ENCODE measurements around the gene ATOH7. TPM values are rescaled to one million over a fixed set of nuclear protein-coding genes. Genes with fewer than 3 reads are reported as not detected.
A peak's percentile ranks its signal among the peaks of the same experiment; 100 is the strongest.
"Not testable (repeated sequence)": the region's sequence is repeated elsewhere in the genome, so short reads cannot be mapped to it uniquely, and the experiment has no call there.

ATOH7 gene
- total and polyA plus RNA-seq, 4 donors, result 0.39 to 0.99 (median 0.92) TPM; not detected in 1

DNA sequence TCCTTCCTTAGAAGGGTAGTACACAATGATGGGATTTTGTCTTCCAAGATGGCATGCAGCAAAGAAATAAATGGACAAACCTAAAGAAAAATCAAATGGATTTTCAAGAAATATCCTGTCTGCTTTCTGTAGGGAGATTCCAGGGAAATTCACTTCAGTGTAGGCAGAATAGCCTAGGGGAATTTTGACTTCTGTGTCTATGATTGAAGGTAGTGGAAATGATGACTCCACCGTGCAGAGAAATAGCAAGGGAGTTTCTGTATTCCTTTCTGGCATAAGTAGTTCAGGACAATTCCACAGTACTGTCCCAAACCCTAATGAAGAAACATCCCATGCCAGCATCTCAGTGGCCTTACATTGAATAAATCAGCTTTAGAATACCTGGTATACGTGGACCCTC is 9.5 kb downstream of the ATOH7 start:
- WGBS (ENCODE audit: insufficient coverage), result 100% methylated on average over 1 of the region's 2 CpGs
- Histone ChIP-seq H3K9me3 (ENCODE audit: control insufficient read depth, insufficient read depth, low read length) (no peaks in the 10 kb centered on the region), H3K27ac (ENCODE audit: low read depth, low read length) (no peak overlapping the region), H3K36me3 (ENCODE audit: control insufficient read depth, insufficient read depth, low read length) (no peaks in the 10 kb centered on the region), H3K4me3 (ENCODE audit: low read depth, low read length) (no peak overlapping the region), H3K4me1 (ENCODE audit: control insufficient read depth, insufficient read depth, low read length) (no peaks in the 10 kb centered on the region), H3K27me3 (ENCODE audit: control insufficient read depth, insufficient read depth, low read length) (no peaks in the 10 kb centered on the region)
- DNase-seq (ENCODE audit: low read depth in 4 of 6, low spot score in 6 of 6), result no peak

DNA sequence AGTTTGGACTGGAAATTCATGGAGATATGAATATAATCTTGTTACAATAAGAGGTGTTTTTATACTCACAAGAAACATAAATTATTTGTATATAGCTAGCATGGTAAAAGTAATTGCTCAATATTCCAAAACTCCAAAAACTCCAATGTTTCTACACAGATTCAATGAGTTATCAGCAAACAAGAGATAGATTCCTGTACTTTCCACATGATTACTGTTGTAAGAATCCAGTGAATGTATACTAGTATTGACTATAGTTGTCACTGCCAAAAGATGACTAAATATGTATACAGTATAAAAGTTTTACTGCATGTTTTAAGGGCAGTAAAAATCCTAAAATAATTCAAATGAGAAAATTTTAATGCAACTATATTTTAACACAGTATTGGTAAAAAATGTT is 10.7 kb downstream of the ATOH7 start:
- no peaks in the 10 kb centered on the region for H3K27me3 ChIP-seq (ENCODE audit: control insufficient read depth, insufficient read depth, low read length)
- no peaks in the 10 kb centered on the region for H3K36me3 ChIP-seq (ENCODE audit: control insufficient read depth, insufficient read depth, low read length)
- H3K4me1 ChIP-seq (ENCODE audit: control insufficient read depth, insufficient read depth, low read length), result no peaks in the 10 kb centered on the region
- H3K27ac ChIP-seq (ENCODE audit: low read depth, low read length), result no peak overlapping the region
- no peaks in the 10 kb centered on the region for H3K9me3 ChIP-seq (ENCODE audit: control insufficient read depth, insufficient read depth, low read length)
- no peak for DNase-seq (ENCODE audit: low read depth in 4 of 6, low spot score in 6 of 6)
- H3K4me3 ChIP-seq (ENCODE audit: low read depth, low read length), result no peak overlapping the region

DNA sequence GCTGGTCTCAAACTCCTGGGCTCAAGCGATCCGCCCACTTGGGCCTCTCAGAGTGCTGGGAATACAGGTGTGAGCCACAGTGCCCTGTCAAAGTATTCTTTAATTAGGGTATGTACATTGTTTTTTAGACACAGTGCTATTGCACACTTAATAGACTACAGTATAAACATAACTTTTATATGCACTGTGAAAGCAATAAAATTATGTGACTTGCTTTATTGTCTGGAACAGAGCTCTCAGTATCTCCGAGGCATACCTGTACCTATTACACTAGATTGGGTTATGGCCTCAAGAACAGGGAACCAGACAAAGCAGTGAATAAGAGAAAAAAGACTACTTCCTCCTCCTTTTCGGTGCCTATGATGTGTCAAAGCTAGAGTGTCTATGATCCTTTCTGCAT is 13.1 kb downstream of the ATOH7 start:
- Histone ChIP-seq H3K27ac (ENCODE audit: low read depth, low read length) (no peak overlapping the region), H3K36me3 (ENCODE audit: control insufficient read depth, insufficient read depth, low read length) (no peaks in the 10 kb centered on the region), H3K4me1 (ENCODE audit: control insufficient read depth, insufficient read depth, low read length) (no peaks in the 10 kb centered on the region), H3K4me3 (ENCODE audit: low read depth, low read length) (no peak overlapping the region), H3K9me3 (ENCODE audit: control insufficient read depth, insufficient read depth, low read length) (no peaks in the 10 kb centered on the region), H3K27me3 (ENCODE audit: control insufficient read depth, insufficient read depth, low read length) (no peaks in the 10 kb centered on the region)
- WGBS (ENCODE audit: insufficient coverage), result 100% methylated on average over 1 of the region's 4 CpGs
- DNase-seq (ENCODE audit: low read depth in 4 of 6, low spot score in 6 of 6), result no peak

DNA sequence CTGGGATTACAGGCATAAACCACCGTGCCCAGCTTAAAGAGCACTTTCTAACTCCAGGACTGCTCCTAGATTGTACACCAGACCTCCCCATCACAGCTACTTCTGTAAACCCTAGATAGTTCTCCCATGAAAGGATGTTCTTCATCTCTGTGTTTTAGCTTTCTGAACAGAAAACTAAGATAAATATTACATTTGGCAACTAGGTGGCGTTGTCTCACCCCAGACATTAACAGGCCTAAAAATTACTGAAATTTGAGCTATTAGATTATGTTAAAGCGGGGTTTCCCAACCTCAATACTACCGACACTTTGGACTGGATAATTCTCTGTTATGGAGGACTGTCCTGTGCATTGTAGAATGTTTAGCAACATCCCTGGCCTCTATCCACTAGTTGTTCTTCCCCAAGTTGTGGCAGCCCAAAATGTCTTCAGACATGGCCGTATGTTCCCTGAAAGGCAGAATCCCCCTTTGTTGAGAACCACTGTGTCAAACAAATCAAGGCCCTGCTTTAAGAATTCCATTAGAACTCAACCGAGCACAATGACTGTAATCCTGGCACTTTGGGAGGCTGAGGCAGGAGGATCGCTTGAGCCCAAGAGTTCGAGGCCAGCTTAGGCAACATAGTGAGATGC is 19.1 kb downstream of the ATOH7 start:
- 85% methylated on average over 2 of the region's 8 CpGs for WGBS (ENCODE audit: insufficient coverage)
- no peaks in the 10 kb centered on the region for H3K9me3 ChIP-seq (ENCODE audit: control insufficient read depth, insufficient read depth, low read length)
- no peaks in the 10 kb centered on the region for H3K36me3 ChIP-seq (ENCODE audit: control insufficient read depth, insufficient read depth, low read length)
- no peaks in the 10 kb centered on the region for H3K27me3 ChIP-seq (ENCODE audit: control insufficient read depth, insufficient read depth, low read length)
- H3K27ac ChIP-seq (ENCODE audit: low read depth, low read length), result no peak overlapping the region
- peak in 2 of 6 donors; percentile 41 to 61 for DNase-seq (ENCODE audit: low read depth in 4 of 6, low spot score in 6 of 6)
- no peaks in the 10 kb centered on the region for H3K4me1 ChIP-seq (ENCODE audit: control insufficient read depth, insufficient read depth, low read length)
- no peak overlapping the region for H3K4me3 ChIP-seq (ENCODE audit: low read depth, low read length)

DNA sequence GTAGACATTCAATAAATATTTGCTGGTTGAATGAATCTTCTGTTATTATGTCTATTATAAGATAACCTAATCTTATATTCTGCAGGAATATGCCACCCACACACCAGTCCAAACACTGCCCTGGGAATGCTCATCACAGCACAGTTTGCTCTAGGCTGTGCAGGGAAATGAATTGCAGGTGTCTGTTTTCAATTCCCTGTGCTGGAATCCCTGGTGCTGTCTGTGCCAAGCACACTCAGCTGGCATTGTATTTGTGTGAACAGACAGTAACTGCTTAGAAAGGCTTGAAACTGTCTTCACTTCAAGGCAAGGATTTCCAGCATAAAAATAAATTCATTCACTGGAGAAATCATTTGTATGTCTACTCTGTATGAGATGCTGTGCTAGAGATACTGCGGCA is 20.2 kb downstream of the ATOH7 start:
- no peaks in the 10 kb centered on the region for H3K4me1 ChIP-seq (ENCODE audit: control insufficient read depth, insufficient read depth, low read length)
- peak in 2 of 6 donors; percentile 19 to 26 for DNase-seq (ENCODE audit: low read depth in 4 of 6, low spot score in 6 of 6)
- H3K27ac ChIP-seq (ENCODE audit: low read depth, low read length), result no peak overlapping the region
- no peaks in the 10 kb centered on the region for H3K27me3 ChIP-seq (ENCODE audit: control insufficient read depth, insufficient read depth, low read length)
- WGBS (ENCODE audit: insufficient coverage), result no CpG with 5 or more reads among the region's 1 CpG
- H3K9me3 ChIP-seq (ENCODE audit: control insufficient read depth, insufficient read depth, low read length), result no peaks in the 10 kb centered on the region
- no peaks in the 10 kb centered on the region for H3K36me3 ChIP-seq (ENCODE audit: control insufficient read depth, insufficient read depth, low read length)
- H3K4me3 ChIP-seq (ENCODE audit: low read depth, low read length), result no peak overlapping the region

DNA sequence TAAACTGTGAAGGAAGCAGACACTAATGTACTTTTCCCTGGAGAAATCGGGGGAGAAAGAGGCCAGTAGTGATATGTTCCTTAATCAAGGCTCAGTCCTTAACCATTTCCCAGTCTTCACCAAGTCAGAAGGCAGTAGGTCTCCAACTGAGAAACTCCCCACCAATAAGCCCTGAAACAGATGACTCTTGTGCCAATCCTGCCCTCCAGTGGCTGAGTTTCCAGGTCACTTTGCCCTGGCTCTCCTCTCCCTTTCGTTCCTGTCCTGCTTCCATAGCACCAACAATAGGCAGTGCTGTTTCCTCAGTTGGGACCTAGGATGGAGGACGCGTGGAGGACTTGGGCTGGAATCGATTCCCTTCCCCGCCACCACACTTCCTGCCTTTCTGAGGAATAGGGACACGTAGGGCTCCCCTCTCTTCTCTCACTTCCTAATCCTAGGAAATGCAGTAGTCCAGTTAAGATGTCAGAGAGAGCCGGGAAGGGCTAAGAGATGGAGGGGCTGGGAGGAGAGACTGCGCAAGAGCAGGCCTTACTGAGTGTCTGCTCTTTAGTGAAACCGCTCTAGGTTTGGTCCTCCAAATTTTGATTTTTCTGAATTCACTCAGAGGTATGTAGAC is 23.4 kb downstream of the ATOH7 start:
- H3K27me3 ChIP-seq (ENCODE audit: control insufficient read depth, insufficient read depth, low read length), result no peaks in the 10 kb centered on the region
- H3K4me1 ChIP-seq (ENCODE audit: control insufficient read depth, insufficient read depth, low read length), result no peaks in the 10 kb centered on the region
- WGBS (ENCODE audit: insufficient coverage), result 52% methylated on average over 8 of the region's 10 CpGs
- DNase-seq (ENCODE audit: low read depth in 4 of 6, low spot score in 6 of 6), result peak in 2 of 6 donors; percentile 46 to 60
- H3K4me3 ChIP-seq (ENCODE audit: low read depth, low read length), result no peak overlapping the region
- H3K27ac ChIP-seq (ENCODE audit: low read depth, low read length), result no peak overlapping the region
- H3K36me3 ChIP-seq (ENCODE audit: control insufficient read depth, insufficient read depth, low read length), result no peaks in the 10 kb centered on the region
- H3K9me3 ChIP-seq (ENCODE audit: control insufficient read depth, insufficient read depth, low read length), result no peaks in the 10 kb centered on the region

DNA sequence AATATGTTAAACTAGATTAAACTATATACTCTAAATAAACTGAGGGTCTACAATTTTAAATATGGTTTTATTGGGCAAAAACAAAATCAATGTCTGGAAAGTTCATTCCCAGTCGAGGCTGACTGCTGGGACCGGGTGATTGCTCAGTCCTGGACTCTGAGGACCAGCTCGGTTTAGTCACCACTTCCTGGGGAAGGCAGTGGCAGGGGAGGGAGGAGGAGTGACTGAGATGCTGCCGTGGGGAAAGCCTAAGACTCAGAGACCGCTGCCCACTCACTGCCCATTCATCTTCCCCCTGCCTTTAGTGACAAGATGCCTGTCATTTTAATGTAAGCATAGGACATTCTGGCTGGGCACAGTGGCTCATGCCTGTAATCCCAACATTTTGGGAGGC is 29.0 kb downstream of the ATOH7 start:
- Histone ChIP-seq H3K27ac (ENCODE audit: low read depth, low read length) (no peak overlapping the region), H3K4me3 (ENCODE audit: low read depth, low read length) (no peak overlapping the region), H3K4me1 (ENCODE audit: control insufficient read depth, insufficient read depth, low read length) (no peaks in the 10 kb centered on the region), H3K27me3 (ENCODE audit: control insufficient read depth, insufficient read depth, low read length) (no peaks in the 10 kb centered on the region), H3K36me3 (ENCODE audit: control insufficient read depth, insufficient read depth, low read length) (no peaks in the 10 kb centered on the region), H3K9me3 (ENCODE audit: control insufficient read depth, insufficient read depth, low read length) (no peaks in the 10 kb centered on the region)
- 87% methylated on average over 2 of the region's 5 CpGs for WGBS (ENCODE audit: insufficient coverage)
- no peak for DNase-seq (ENCODE audit: low read depth in 4 of 6, low spot score in 6 of 6)

DNA sequence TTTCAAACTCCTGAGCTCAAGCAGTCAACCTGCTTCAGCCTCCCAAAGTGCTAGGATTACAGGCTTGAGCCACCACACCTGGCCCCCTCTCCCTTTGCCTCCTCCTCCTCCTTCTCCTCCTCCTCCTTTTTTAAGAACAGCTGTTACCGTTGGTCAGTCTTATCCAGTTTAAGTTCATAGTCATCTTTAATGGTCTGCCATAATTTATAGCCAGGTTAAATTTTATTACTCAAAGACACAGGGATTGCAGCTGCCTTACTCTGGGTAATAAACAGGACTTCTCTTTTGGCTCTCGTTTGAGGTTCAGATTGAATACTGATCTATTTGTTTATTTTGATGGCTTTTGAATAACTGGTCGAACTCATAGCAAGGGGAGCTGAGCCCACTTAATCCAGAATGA is 35.2 kb downstream of the ATOH7 start:
- H3K4me3 ChIP-seq (ENCODE audit: low read depth, low read length), result no peak overlapping the region
- WGBS (ENCODE audit: insufficient coverage), result no CpG with 5 or more reads among the region's 3 CpGs
- H3K36me3 ChIP-seq (ENCODE audit: control insufficient read depth, insufficient read depth, low read length), result no peaks in the 10 kb centered on the region
- no peaks in the 10 kb centered on the region for H3K27me3 ChIP-seq (ENCODE audit: control insufficient read depth, insufficient read depth, low read length)
- no peak for DNase-seq (ENCODE audit: low read depth in 4 of 6, low spot score in 6 of 6)
- H3K9me3 ChIP-seq (ENCODE audit: control insufficient read depth, insufficient read depth, low read length), result no peaks in the 10 kb centered on the region
- no peak overlapping the region for H3K27ac ChIP-seq (ENCODE audit: low read depth, low read length)
- no peaks in the 10 kb centered on the region for H3K4me1 ChIP-seq (ENCODE audit: control insufficient read depth, insufficient read depth, low read length)

DNA sequence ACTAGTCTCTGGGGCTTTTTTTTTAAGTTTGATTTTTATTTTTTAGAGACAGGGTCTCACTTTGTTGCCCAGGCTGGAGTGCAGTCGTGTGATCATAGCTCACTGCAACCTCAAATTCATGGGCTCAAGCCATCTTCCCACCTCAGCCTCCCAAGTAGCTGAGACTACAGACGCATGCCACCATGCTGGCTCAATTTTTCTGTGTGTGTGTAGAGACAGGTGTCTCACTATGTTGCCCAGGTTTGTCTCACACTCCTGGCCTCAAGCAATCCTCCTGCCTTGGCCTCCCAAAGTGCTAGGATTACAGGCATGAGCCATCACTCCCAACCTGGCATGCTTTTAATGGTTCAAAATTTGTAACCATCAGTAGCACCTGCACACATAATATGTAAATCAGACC is 36.1 kb downstream of the ATOH7 start:
- not testable (repeated sequence) for DNase-seq (ENCODE audit: low read depth in 4 of 6, low spot score in 6 of 6); H3K4me3 ChIP-seq (ENCODE audit: low read depth, low read length); H3K27ac ChIP-seq (ENCODE audit: low read depth, low read length); H3K9me3 ChIP-seq (ENCODE audit: control insufficient read depth, insufficient read depth, low read length); H3K4me1 ChIP-seq (ENCODE audit: control insufficient read depth, insufficient read depth, low read length); H3K27me3 ChIP-seq (ENCODE audit: control insufficient read depth, insufficient read depth, low read length); H3K36me3 ChIP-seq (ENCODE audit: control insufficient read depth, insufficient read depth, low read length)
- 100% methylated on average over 1 of the region's 2 CpGs for WGBS (ENCODE audit: insufficient coverage)

DNA sequence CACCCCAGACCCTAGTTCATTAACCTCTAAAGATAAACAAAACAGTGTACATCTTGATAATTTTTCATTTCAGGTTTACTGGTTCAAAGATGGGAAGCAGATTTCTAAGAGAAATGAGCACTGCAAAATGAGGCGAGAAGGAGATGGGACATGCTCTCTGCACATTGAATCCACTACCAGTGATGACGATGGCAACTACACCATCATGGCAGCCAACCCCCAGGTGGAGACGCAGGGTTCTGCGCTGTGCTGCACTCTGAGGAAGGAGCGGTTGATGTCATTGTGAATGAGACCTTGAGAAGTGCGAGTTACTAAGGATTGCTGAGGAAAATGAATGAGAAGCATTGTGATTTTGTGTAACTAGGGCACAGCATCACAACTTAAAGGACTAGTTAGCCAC is 37.6 kb downstream of the ATOH7 start:
- Histone ChIP-seq H3K36me3 (ENCODE audit: control insufficient read depth, insufficient read depth, low read length) (no peaks in the 10 kb centered on the region), H3K9me3 (ENCODE audit: control insufficient read depth, insufficient read depth, low read length) (no peaks in the 10 kb centered on the region), H3K4me3 (ENCODE audit: low read depth, low read length) (no peak overlapping the region), H3K4me1 (ENCODE audit: control insufficient read depth, insufficient read depth, low read length) (no peaks in the 10 kb centered on the region), H3K27ac (ENCODE audit: low read depth, low read length) (no peak overlapping the region), H3K27me3 (ENCODE audit: control insufficient read depth, insufficient read depth, low read length) (no peaks in the 10 kb centered on the region)
- DNase-seq (ENCODE audit: low read depth in 4 of 6, low spot score in 6 of 6), result no peak
- 100% methylated on average over 3 of the region's 6 CpGs for WGBS (ENCODE audit: insufficient coverage)
